Tibial nerve (tissue), 4 donors: ENCODE results near the gene AGPS. TPM values are rescaled to one million over a fixed set of nuclear protein-coding genes. Genes with fewer than 3 reads are reported as not detected.

Experiments
- DNase-seq, 2 donors: peaks; one replicate each; pipeline ENCODE4 v3.0.0-alpha.2; 2019; ENCODE audit warnings: low spot score in 2 of 2
- H3K27ac ChIP-seq, 4 donors: fragments of 200-600 bp; sonication (generic) in 3 of 4; one replicate each; pipeline ENCODE4 v1.5.1; 2017 to 2019; ENCODE audit warnings: mild to moderate bottlenecking in 1 of 4
- H3K27me3 ChIP-seq, 2 donors: fragments of 200-600 bp; sonication (generic) in 1 of 2; one replicate each; pipeline versions ENCODE4 v1.5.1 to v1.6.0; 2017 to 2019
- H3K36me3 ChIP-seq, 3 donors: fragments of 200-600 bp; sonication (generic); one replicate each; pipeline ENCODE4 v1.5.1; 2018 to 2019
- H3K4me1 ChIP-seq, 4 donors: fragments of 200-600 bp; sonication (generic) in 3 of 4; one replicate each; pipeline ENCODE4 v1.5.1; 2017 to 2019
- H3K4me3 ChIP-seq, 4 donors: fragments of 200-600 bp; sonication (generic) in 3 of 4; one replicate each; pipeline ENCODE4 v1.5.1; 2017 to 2019; ENCODE audit warnings: mild to moderate bottlenecking in 1 of 4, moderate library complexity in 1 of 4
- H3K9me3 ChIP-seq, 4 donors: fragments of 200-600 bp; sonication (generic) in 3 of 4; one replicate each; pipeline ENCODE4 v1.5.1; 2017 to 2019
- CTCF ChIP-seq, 5 experiments: fragments of 200-600 bp in 3 of 5; fragments of 450-650 bp in 2 of 5; sonication (generic) in 3 of 5; IDR thresholded peaks; one replicate each; pipeline ENCODE4 v1.5.1; 2016 to 2019; ENCODE audit warnings: antibody characterized with exemption in 5 of 5, mild to moderate bottlenecking in 3 of 5, moderate library complexity in 2 of 5
- EP300 ChIP-seq, 2 donors: sonication (generic); formaldehyde crosslinking; IDR thresholded peaks; one replicate each; pipeline ENCODE4 v1.6.1; 2017; ENCODE audit warnings: antibody characterized with exemption in 2 of 2, mild to moderate bottlenecking in 1 of 2
- POLR2A ChIP-seq, 2 donors: fragments of 450-650 bp; IDR thresholded peaks; one replicate each; pipeline ENCODE4 v1.6.1; 2017; ENCODE audit warnings: antibody characterized with exemption in 2 of 2, mild to moderate bottlenecking in 2 of 2, moderate library complexity in 2 of 2
- WGBS, 2 donors: methylation state at CpG; one replicate each; pipeline ENCODE4 v1.1.5; 2018; 5-methylcytosine and 5-hydroxymethylcytosine counted together
- total RNA-seq, 4 donors: library from RNA; depleted of rRNA; stranded (reverse); fragments of >200 nt; gene quantifications; one replicate each; pipeline ENCODE4 v1.1.0, GENCODE V29; 2016

The AGPS gene
- total RNA-seq, 4 donors from 2014 or later = 33.9 to 47.9 (median 40.1) TPM

DNA sequence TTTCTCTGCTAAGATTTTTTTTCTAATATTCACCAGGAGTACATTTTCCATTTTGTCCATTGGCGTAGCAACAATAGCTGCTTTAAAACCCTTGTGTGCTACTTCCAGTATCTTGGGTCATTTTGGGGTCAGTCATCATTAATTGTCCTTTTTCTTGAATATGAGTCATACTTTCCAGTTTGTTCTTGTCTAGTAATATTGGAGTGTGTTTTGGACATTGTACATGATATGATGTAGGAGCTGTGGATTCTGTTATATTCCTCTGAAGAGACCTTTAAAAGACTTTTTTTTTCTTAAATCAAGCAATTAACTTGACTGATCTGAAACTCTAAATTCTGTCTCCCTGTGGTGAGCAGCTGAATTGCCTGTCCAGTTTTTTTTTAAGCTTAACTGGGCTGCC is 40.8 kb downstream of the AGPS start:
- WGBS, 2 donors = 88 to 93% methylated on average over 1 of the region's 1 CpG
- TF ChIP-seq EP300 (IDR thresholded peaks at IDR 0.05) (no peak), POLR2A (IDR thresholded peaks at IDR 0.05) (no peak), CTCF (IDR thresholded peaks at IDR 0.05) (no peak)
- Histone ChIP-seq H3K4me1 (no peaks in the 10 kb centered on the region), H3K4me3 (no peak overlapping the region), H3K36me3 (peaks cover 0 to 78% (median 0%) of the 10 kb centered on the region in 3 donors), H3K27ac (no peak overlapping the region), H3K9me3 (peaks cover 0 to 41% (median 12%) of the 10 kb centered on the region in 4 donors), H3K27me3 (no peaks in the 10 kb centered on the region)
- DNase-seq = no peak

DNA sequence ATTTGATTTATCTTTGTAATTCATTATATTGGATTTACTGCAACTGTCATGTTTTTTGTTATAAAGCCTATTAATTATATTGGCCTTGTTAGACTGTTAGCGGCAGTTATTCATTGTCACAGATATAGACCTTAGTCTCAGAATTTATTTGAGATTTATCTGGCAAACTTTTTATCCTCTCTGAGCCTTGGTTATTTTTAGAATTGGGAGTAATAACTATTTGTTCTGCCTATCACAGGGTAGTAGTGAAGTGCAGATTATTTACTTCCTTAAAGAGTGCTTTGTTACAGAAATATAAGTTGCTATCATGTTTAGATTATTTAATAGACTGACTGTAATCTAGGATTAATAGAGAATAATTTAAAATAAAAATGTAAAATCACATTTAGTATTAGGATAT is 41.9 kb downstream of the AGPS start:
- WGBS, 2 donors = 94 to 97% methylated on average over 1 of the region's 1 CpG
- H3K4me3 ChIP-seq = no peak overlapping the region
- H3K4me1 ChIP-seq = no peaks in the 10 kb centered on the region
- no peak overlapping the region for H3K27ac ChIP-seq
- no peak for TF ChIP-seq EP300 (IDR thresholded peaks at IDR 0.05)
- no peak for TF ChIP-seq POLR2A (IDR thresholded peaks at IDR 0.05)
- no peak for TF ChIP-seq CTCF (IDR thresholded peaks at IDR 0.05)
- DNase-seq = no peak
- H3K9me3 ChIP-seq = peaks cover 0 to 33% (median 12%) of the 10 kb centered on the region in 4 donors
- no peaks in the 10 kb centered on the region for H3K27me3 ChIP-seq
- peaks cover 0 to 69% (median 0%) of the 10 kb centered on the region in 3 donors for H3K36me3 ChIP-seq

- H3K36me3 ChIP-seq = peaks cover 0 to 64% (median 0%) of the 10 kb centered on the region in 3 donors
- H3K27ac ChIP-seq = no peak overlapping the region
- H3K4me3 ChIP-seq = no peak overlapping the region
- WGBS, 2 donors = 68 to 72% methylated on average over 1 of the region's 1 CpG
- H3K4me1 ChIP-seq = no peaks in the 10 kb centered on the region
- H3K27me3 ChIP-seq = no peaks in the 10 kb centered on the region
- no peak for DNase-seq
- H3K9me3 ChIP-seq = no peaks in the 10 kb centered on the region
- TF ChIP-seq EP300 (IDR thresholded peaks at IDR 0.05) (no peak), CTCF (IDR thresholded peaks at IDR 0.05) (no peak), POLR2A (IDR thresholded peaks at IDR 0.05) (no peak)
Observed at GRCh38 chr2:177445200-177445599, 52.6 kb downstream of the AGPS start.

DNA sequence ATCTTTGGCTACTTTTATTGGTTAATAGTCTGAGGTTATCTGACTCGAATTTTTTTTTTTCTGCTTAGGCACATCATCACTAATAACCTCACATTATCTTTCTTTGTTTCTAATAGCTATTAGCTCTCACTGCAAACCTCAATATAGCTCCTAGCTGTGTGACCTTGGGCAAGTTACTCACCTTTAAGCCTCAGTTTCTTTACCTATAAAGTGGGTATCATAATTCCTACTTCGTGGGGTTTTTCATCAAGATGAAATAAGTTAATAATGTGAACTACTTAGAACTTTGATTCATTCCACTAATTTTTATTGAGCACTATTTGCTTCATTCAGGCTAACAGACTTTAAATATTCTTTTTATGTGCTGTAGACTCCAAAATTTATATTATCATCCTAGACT is 55.5 kb downstream of the AGPS start:
- TF ChIP-seq POLR2A (IDR thresholded peaks at IDR 0.05) (no peak), CTCF (IDR thresholded peaks at IDR 0.05) (no peak), EP300 (IDR thresholded peaks at IDR 0.05) (no peak)
- H3K4me1 ChIP-seq = no peaks in the 10 kb centered on the region
- WGBS, 2 donors = 88 to 96% methylated on average over 2 of the region's 2 CpGs
- no peaks in the 10 kb centered on the region for H3K27me3 ChIP-seq
- H3K4me3 ChIP-seq = no peak overlapping the region
- no peak overlapping the region for H3K27ac ChIP-seq
- DNase-seq = no peak
- H3K36me3 ChIP-seq = peaks cover 0 to 64% (median 0%) of the 10 kb centered on the region in 3 donors
- no peaks in the 10 kb centered on the region for H3K9me3 ChIP-seq

DNA sequence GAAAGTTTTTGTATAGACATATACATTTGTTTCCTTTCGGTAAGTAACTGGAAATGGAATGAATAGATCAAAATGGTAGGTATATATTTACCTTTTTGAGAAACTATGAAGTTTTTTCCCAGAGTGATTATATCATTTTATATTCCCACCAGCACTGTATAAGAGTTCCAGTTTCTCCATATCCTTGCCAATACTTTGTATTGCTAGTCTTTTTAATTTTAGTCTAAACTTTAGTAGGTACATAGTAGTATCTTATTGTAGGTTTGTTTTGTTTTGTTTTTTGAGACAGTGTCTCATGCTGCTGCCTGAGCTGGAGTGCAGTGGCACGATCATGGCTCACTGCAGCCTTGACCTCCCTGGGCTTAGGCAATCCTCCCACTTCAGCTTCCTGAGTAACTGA is 56.6 kb downstream of the AGPS start:
- Histone ChIP-seq H3K27ac (no peak overlapping the region), H3K36me3 (peaks cover 0 to 64% (median 0%) of the 10 kb centered on the region in 3 donors), H3K27me3 (no peaks in the 10 kb centered on the region), H3K4me1 (no peaks in the 10 kb centered on the region), H3K4me3 (no peak overlapping the region), H3K9me3 (no peaks in the 10 kb centered on the region)
- TF ChIP-seq POLR2A (IDR thresholded peaks at IDR 0.05) = no peak
- no peak for TF ChIP-seq EP300 (IDR thresholded peaks at IDR 0.05)
- no peak for TF ChIP-seq CTCF (IDR thresholded peaks at IDR 0.05)
- 96 to 99% methylated on average over 2 of the region's 2 CpGs for WGBS, 2 donors
- DNase-seq = no peak
